Caco-2 (cell line): ENCODE results near the gene PUS1. TPM values are rescaled to one million over a fixed set of nuclear protein-coding genes. Genes with fewer than 3 reads are reported as not detected.

Experiments
- BruUV-seq: library from RNA; stranded (reverse); fragments of 400-500 nt; replicated peaks from 2 replicates; lab custom pipeline; 2021; lab: Mats Ljungman, UMichigan
- CTCF ChIA-PET: fragments of 300-600 bp; sonication (Branson Sonifier 250); formaldehyde crosslinking; loops from one replicate; lab custom pipeline; 2022; ENCODE audit warnings: antibody characterized with exemption; lab: Charles Lee
- POLR2A ChIA-PET: fragments of 300-600 bp; sonication (Branson Sonifier 250); formaldehyde crosslinking; loops from one replicate; lab custom pipeline; 2022; ENCODE audit warnings: antibody characterized with exemption; lab: Charles Lee
- DNase-seq, 2 experiments: peaks; one replicate each; pipeline versions ENCODE4 v3.0.0 to v3.0.0-alpha.2; 2020 to 2022
- H3K27me3 ChIP-seq: replicated peaks from 2 replicates; pipeline ENCODE4 v1.6.0; 2011; ENCODE audit warnings: low read length; ENCODE audit not compliant: control insufficient read depth, insufficient read depth
- H3K36me3 ChIP-seq: 2 replicates; pipeline ENCODE4 v1.5.1; 2011; ENCODE audit warnings: low read length; ENCODE audit not compliant: control insufficient read depth, insufficient read depth
- H3K4me1 ChIP-seq: fragments of 250-450 bp; sonication (Bioruptor Pico); 2 replicates; pipeline ENCODE4 v1.5.1; 2020; ENCODE audit warnings: mild to moderate bottlenecking
- H3K4me3 ChIP-seq: 2 replicates; pipeline ENCODE4 v1.5.1; 2011; ENCODE audit warnings: low read depth, mild to moderate bottlenecking, control low read depth, low read length
- H3K9me3 ChIP-seq: fragments of 250-450 bp; sonication (Bioruptor Pico); 2 replicates; pipeline ENCODE4 v1.5.1; 2020; ENCODE audit warnings: mild to moderate bottlenecking, moderate library complexity
- H3K27ac Mint-ChIP-seq: one replicate; pipeline ENCODE4 v1.8.0; 2022; ENCODE audit warnings: mixed read lengths; ENCODE audit not compliant: unreplicated experiment
- H3K27me3 Mint-ChIP-seq: one replicate; pipeline ENCODE4 v1.8.0; 2022; ENCODE audit warnings: mixed read lengths; ENCODE audit not compliant: insufficient read depth, unreplicated experiment
- H3K36me3 Mint-ChIP-seq: one replicate; pipeline ENCODE4 v1.8.0; 2022; ENCODE audit warnings: mild to moderate bottlenecking, mixed read lengths; ENCODE audit not compliant: insufficient read depth, unreplicated experiment
- H3K4me1 Mint-ChIP-seq: one replicate; pipeline ENCODE4 v1.8.0; 2022; ENCODE audit warnings: low read depth, mixed read lengths; ENCODE audit not compliant: unreplicated experiment
- H3K4me3 Mint-ChIP-seq: one replicate; pipeline ENCODE4 v1.8.0; 2022; ENCODE audit warnings: mild to moderate bottlenecking, moderate library complexity, mixed read lengths; ENCODE audit not compliant: unreplicated experiment
- H3K9me3 Mint-ChIP-seq: one replicate; pipeline ENCODE4 v1.8.0; 2022; ENCODE audit warnings: mixed read lengths; ENCODE audit not compliant: unreplicated experiment
- CTCF ChIP-seq, 2 experiments: fragments of 200-600 bp in 1 of 2; IDR thresholded peaks; 1 replicate in 1 of 2; 2 replicates in 1 of 2; pipeline versions ENCODE4 v1.5.1 to v1.8.0; 2011 to 2022; ENCODE audit warnings: antibody characterized with exemption in 1 of 2, control low read depth in 1 of 2, inconsistent platforms in 1 of 2, low read depth in 1 of 2, low read length in 1 of 2, mild to moderate bottlenecking in 1 of 2, moderate library complexity in 1 of 2; ENCODE audit not compliant: insufficient read depth in 1 of 2, severe bottlenecking in 1 of 2, unreplicated experiment in 1 of 2
- intact Hi-C: fragments of 100-400 bp; cut with micrococcal nuclease; formaldehyde crosslinking; loops from one replicate; pipeline ENCODE4 v1.10.0; 2022; ENCODE audit not compliant: unreplicated experiment
- total RNA-seq: library from RNA; stranded (reverse); gene quantifications from 2 replicates; pipeline ENCODE4 v1.2.3, GENCODE V29; 2022

PUS1 gene
- total RNA-seq, 1 experiment from 2014 or later, result 71.9 TPM

GRCh38 chr12:131909081-131909751 is 19.9 kb upstream of the PUS1 start:
- Histone ChIP-seq H3K4me1 (no peaks in the 10 kb centered on the region), H3K9me3 (no peaks in the 10 kb centered on the region), H3K27me3 (no peaks in the 10 kb centered on the region), H3K36me3 (no peaks in the 10 kb centered on the region; the same call in 1 of the 2 replicates), H3K4me3 (no peak overlapping the region)
- no peak for TF ChIP-seq CTCF (IDR thresholded peaks at IDR 0.05; ENCODE audit: insufficient read depth in 1 of 2, low read depth in 1 of 2, low read length in 1 of 2, severe bottlenecking in 1 of 2, unreplicated experiment in 1 of 2)
- no peaks in the 10 kb centered on the region for H3K27me3 Mint-ChIP-seq
- DNase-seq, result no peak
- ChIA-PET CTCF (no interaction called here), POLR2A (no interaction called here)
- BruUV-seq, result no TSS peak
- H3K27ac Mint-ChIP-seq, result no peak overlapping the region
- H3K4me3 Mint-ChIP-seq, result no peak overlapping the region
- H3K9me3 Mint-ChIP-seq, result no peaks in the 10 kb centered on the region
- no peaks in the 10 kb centered on the region for H3K4me1 Mint-ChIP-seq
- intact Hi-C loops, result no loop called here
- peaks cover 14% of the 10 kb centered on the region for H3K36me3 Mint-ChIP-seq

- no peaks in the 10 kb centered on the region for H3K27me3 ChIP-seq
- DNase-seq, result no peak
- H3K4me1 ChIP-seq, result no peaks in the 10 kb centered on the region
- TF ChIP-seq CTCF (IDR thresholded peaks at IDR 0.05; ENCODE audit: insufficient read depth in 1 of 2, low read depth in 1 of 2, low read length in 1 of 2, severe bottlenecking in 1 of 2, unreplicated experiment in 1 of 2), result no peak
- H3K27me3 Mint-ChIP-seq, result no peaks in the 10 kb centered on the region
- no peak overlapping the region for H3K4me3 Mint-ChIP-seq
- H3K36me3 ChIP-seq, result no peaks in the 10 kb centered on the region; the same call in 1 of the 2 replicates
- H3K4me1 Mint-ChIP-seq, result no peaks in the 10 kb centered on the region
- no peaks in the 10 kb centered on the region for H3K9me3 Mint-ChIP-seq
- ChIA-PET CTCF (no interaction called here), POLR2A (no interaction called here)
- no peak overlapping the region for H3K27ac Mint-ChIP-seq
- intact Hi-C loops, result no loop called here
- H3K36me3 Mint-ChIP-seq, result peaks cover 13% of the 10 kb centered on the region
- no TSS peak for BruUV-seq
- no peaks in the 10 kb centered on the region for H3K9me3 ChIP-seq
- no peak overlapping the region for H3K4me3 ChIP-seq
These were observed 19.3 kb upstream of the PUS1 start for GRCh38 chr12:131909752-131910219.

DNA sequence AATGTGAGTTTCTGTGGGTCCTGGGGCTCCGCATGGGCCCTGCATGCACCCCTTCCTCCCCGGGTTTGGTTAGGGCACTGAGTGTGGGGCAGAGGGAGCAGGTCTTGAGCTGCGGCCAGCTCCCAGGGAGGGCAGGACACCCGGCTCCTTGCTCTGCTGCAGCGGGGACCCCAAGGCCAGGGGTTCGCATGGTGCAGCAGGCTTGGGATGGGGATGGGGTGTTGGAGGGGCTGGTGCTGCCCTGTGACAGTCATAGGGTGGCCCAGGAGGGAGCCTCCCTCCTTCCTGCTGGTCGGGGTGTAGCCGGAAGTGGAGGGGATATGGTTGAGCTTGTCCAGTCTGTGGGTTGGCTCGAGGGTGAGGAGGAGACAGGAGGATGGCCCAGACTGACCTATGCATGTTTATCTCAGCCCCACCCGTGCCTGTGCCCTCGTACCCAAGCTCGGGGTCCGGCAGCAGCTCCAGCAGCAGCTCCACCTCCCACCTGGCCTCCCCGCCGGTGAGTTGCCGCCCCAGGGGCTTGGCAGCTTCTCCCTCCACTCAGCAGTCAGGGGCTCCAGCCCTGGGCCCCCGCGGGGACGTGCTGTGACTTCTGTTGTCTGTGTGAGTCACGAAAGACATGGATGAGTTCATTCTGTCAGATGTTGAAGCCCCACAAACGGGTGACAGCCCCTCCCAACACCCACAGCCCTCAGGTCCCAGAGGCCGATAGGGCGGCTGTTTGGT is 18.6 kb upstream of the PUS1 start:
- no peak overlapping the region for H3K4me3 Mint-ChIP-seq
- H3K4me3 ChIP-seq, result no peak overlapping the region
- H3K27me3 ChIP-seq, result no peaks in the 10 kb centered on the region
- ChIA-PET POLR2A (no interaction called here), CTCF (no interaction called here)
- no peaks in the 10 kb centered on the region for H3K4me1 ChIP-seq
- intact Hi-C loops, result no loop called here
- no peaks in the 10 kb centered on the region for H3K4me1 Mint-ChIP-seq
- TF ChIP-seq CTCF (IDR thresholded peaks at IDR 0.05; ENCODE audit: insufficient read depth in 1 of 2, low read depth in 1 of 2, low read length in 1 of 2, severe bottlenecking in 1 of 2, unreplicated experiment in 1 of 2), result no peak
- H3K27me3 Mint-ChIP-seq, result no peaks in the 10 kb centered on the region
- BruUV-seq, result no TSS peak
- DNase-seq, result no peak
- peaks cover 18% of the 10 kb centered on the region for H3K36me3 Mint-ChIP-seq
- no peak overlapping the region for H3K27ac Mint-ChIP-seq
- no peaks in the 10 kb centered on the region for H3K9me3 Mint-ChIP-seq
- no peaks in the 10 kb centered on the region; the same call in 1 of the 2 replicates for H3K36me3 ChIP-seq
- H3K9me3 ChIP-seq, result no peaks in the 10 kb centered on the region
